GM18498 (cell line): Measurements from ENCODE around the gene BROX.
"Not testable (repeated sequence)": the region's sequence is repeated elsewhere in the genome, so short reads cannot be mapped to it uniquely, and the experiment has no call there.

ENCODE experiments used
- ATAC-seq: cut with Tn5 transposase; IDR thresholded peaks from one replicate; pipeline ENCODE4 v1.9.1; 2021; ENCODE audit warnings: mild to moderate bottlenecking, moderate library complexity; ENCODE audit not compliant: unreplicated experiment

Gene BROX, protein sequence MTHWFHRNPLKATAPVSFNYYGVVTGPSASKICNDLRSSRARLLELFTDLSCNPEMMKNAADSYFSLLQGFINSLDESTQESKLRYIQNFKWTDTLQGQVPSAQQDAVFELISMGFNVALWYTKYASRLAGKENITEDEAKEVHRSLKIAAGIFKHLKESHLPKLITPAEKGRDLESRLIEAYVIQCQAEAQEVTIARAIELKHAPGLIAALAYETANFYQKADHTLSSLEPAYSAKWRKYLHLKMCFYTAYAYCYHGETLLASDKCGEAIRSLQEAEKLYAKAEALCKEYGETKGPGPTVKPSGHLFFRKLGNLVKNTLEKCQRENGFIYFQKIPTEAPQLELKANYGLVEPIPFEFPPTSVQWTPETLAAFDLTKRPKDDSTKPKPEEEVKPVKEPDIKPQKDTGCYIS

DNA sequence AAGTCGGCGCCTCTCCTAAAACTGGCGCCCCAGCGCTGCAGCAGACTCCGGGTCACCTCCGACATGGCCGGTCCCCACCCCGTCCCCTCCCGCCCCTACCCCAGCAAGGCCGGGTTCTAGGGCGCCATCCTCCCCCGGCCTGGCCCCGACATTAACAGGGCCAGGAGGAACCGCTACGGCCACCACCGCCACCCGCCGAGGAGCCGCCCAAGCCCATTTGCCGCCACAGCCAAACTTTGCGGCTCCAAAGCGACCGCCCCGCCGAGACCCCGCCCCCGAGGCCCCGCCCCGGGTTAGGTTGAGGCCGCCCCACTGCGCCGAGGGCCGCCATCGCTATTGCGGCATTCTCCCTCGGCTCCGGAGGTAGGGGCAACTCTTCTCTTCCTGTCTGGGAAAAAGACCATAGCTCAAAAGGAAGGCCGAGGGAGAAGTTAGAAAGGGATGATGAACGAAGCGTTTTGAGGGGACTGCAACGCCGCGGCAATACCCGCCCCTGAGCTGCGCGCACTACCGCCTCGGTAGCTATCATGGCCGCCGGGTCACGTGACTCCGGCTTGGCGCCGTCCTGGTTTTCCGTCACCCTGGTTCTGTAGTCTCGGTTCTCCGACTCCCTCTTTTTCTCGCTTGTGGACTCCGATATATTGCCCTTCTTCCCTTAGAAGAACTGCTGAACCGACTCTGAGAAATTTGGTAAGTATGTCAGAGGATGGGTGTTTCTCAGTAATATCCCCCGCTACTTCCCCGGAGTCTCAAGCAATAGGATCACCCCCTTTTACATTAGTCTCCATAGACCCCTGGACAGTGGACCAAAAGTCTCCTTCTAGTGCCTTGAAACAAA, at the start of gene BROX, which contains the start of gene AIDA:
Gene BROX, plus strand, starts transcription at position 312 of the 838 bp plus-strand sequence. CDS start 3,136 bp downstream, outside the sequence.
Gene AIDA, minus strand, starts transcription at position 239 of the 838 bp plus-strand sequence. Its CDS starts 174 bp downstream, at position 65.
- ATAC-seq = peak; percentile 81

DNA sequence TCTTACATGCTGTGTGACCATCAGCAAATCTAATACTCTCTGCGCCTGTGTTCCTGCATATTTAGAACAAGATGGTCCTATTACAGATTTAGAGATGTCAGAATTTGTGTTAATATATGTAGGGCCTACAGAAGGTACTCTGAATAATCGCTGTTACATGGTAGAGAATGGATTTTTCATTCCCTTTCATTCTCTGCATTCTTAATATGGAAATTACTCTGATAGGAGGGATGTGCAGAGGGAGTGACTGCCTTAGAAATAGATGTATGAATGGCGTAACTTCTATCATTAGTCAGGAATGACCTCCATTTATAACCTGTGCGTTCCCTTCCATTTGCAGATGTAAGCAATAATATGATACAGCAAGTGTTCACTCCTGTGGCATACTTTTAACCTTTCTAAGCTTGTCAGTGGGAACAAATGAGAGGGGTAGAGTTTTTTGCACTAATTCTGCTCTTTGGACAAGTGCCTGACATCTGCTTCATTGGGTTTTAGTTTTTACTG, 48.9 kb upstream of the BROX start:
- ATAC-seq = no peak

- no peak for ATAC-seq
Observed at GRCh38 chr1:222665964-222666363, 46.4 kb upstream of the BROX start.

DNA sequence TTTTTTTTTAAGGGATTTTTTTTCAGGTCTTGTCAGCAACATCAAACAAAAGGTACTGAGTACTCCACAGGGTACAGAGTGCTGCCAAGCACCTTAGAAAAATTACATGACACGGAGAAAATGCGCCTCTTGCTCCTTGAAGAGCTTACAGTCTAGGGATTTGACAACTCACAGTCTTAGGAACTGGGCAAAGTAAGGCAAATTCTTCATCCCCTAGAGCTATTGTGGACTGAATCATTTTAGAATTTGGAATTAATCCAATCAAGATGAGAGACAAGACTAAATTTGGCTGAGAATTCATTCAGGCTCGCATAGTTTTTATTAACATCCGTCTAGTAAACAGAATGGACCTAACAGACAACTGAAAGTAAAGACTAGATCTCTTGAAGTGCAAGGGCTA, 44.2 kb upstream of the BROX start:
- ATAC-seq = not testable (repeated sequence)

GRCh38 chr1:222669107-222669506, 43.3 kb upstream of the BROX start:
- not testable (repeated sequence) for ATAC-seq

DNA sequence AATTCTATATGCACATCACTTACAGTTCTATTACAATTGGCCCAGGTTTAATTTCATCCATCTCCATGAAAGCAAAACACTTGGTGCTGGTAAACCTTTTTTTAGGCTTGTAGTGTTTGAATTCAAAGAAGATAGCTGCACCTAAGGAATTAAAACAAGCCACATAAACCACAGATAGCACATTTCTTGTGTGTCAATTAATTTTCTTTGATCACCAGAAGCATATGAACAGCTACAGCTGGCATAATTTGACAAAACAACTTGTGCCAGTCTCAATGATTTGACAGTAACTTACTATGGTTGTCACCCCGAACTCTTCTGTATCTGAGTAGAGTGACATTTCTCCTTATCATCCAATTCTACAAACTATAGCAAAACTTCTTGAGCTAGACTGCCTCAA, 42.3 kb upstream of the BROX start:
- ATAC-seq = no peak

DNA sequence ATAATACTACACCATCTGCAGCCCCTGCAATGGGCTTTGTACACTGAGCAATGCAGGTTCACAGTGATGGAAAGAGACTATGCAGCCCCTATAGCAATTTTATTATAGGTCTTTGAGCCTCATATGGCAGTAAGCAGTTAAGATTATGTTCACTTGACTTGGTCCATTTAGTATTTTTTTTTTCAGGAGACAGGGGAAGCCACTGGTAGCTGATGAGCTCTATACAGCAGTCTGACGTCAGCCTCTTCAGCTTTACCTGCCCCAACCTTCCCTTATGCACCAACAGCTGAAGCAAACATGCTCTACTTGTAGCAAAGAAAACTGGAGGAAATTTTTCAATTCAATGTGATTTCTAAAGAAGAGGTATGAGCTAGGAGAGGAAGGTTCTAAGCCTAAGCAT, 32.3 kb upstream of the BROX start:
- no peak for ATAC-seq

DNA sequence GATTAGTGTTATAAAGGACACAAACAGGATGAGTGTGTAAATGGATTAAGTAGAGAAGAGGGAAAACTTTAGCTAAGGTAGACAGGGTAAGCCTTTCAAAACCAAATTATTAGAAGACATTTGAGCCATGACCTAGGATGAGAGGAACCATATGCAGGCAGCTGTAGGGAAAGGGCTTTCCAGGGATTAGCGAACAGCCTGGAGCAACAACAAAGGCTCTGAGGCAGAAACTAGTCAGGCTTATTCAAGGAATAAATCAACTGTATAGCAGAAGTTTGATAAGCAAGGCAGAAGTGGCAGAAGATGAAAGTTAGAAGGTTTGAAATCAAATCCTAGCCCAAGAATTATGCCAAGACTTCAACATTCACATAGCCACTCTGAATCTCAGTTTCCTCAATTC, 21.3 kb upstream of the BROX start:
- no peak for ATAC-seq

GRCh38 chr1:222694927-222695326, 17.4 kb upstream of the BROX start:
- ATAC-seq = no peak

DNA sequence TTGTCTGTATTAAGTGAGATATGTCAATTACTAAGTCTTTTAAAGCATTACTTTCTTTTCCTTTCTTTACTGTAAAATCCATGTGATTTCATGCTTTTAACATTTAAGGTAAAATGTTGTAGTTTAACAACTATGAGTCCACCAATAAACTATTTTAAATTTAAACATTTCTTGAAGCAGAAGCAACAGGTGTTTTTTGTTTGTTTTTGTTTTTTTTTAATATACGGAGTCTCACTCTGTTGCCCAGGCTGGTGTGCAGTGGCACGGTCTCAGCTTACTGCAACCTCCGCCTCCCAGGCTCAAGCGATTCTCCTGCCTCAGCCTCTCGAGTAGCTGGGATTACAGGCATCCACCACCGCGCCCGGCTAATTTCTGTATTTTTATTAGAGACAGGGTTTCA, 15.6 kb upstream of the BROX start:
- ATAC-seq = no peak

DNA sequence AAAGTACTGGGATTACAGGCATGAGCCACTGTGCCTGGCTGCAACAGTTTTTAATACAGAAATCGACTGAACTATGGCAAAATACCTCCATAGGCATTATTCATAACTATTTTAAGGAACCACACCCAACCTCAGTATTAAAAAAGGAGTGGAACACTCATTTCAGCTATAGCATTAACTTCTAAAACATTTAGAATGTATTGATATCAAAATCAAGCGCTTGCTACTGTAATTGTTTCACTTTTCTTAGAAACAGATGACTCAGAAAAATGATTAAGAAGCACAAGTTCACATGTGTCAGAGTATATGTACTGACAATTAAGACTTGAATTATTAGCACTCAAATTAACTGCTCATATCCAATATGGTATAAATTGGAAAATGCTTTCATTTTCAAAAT, 15.2 kb upstream of the BROX start:
- no peak for ATAC-seq

DNA sequence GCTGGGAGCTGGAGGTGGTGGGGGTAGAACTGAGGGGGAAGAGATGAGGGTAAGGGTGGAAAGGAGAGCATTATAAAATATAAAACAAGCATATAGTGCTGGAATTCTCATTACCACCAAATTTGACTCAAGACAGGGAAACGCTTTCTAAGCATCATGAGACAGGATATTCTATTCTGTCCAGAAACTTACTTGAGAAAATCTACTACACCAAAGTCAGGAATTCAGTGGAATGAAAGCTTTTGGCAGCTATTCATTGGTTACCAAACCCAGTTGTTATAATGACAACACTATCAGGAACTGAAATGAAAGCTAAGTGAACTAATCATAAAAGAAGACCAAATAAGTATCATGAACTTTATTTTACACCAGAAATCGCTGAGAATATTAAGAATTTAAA, 14.5 kb upstream of the BROX start:
- ATAC-seq = no peak

DNA sequence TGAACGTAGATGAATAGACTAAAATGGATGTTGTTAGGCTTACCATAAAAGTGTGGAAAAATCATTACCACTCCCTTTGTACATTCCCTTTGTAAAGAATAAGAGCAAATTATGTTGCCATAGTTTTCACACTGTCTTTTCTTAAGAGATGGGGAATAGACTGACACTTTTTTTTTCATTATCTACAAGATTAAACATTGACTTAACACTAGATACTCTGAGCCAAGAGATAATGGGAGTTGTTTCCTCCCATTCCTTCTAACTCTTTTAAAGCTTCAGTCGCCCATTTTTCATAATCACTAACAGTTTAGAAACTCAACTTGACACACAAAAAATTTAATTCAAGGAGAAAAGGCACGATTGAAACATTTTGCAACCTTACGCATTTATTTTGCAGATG, 10.2 kb upstream of the BROX start:
- no peak for ATAC-seq

GRCh38 chr1:222704260-222704659, 8.1 kb upstream of the BROX start:
- no peak for ATAC-seq

DNA sequence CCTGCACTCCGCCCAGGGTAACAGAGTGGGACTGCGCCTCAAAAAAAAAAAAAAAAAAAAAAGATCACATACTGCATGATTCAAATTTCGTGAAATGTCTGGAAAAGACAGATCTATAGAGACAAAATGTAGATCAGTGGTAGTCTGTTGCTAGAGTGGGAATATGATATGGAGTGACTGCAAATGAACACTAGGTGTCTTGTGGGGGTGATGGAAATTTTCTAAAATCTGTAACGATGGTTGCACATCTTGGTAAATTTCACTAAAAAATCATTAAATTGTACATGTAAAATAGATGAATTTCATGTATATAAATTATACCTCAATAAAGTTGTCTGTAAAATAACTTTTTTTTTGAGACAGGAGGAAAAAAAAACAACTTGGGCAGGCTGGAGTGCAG, 5.5 kb upstream of the BROX start:
- no peak for ATAC-seq

GRCh38 chr1:222709700-222710153, 2.6 kb upstream of the BROX start:
- ATAC-seq = no peak

DNA sequence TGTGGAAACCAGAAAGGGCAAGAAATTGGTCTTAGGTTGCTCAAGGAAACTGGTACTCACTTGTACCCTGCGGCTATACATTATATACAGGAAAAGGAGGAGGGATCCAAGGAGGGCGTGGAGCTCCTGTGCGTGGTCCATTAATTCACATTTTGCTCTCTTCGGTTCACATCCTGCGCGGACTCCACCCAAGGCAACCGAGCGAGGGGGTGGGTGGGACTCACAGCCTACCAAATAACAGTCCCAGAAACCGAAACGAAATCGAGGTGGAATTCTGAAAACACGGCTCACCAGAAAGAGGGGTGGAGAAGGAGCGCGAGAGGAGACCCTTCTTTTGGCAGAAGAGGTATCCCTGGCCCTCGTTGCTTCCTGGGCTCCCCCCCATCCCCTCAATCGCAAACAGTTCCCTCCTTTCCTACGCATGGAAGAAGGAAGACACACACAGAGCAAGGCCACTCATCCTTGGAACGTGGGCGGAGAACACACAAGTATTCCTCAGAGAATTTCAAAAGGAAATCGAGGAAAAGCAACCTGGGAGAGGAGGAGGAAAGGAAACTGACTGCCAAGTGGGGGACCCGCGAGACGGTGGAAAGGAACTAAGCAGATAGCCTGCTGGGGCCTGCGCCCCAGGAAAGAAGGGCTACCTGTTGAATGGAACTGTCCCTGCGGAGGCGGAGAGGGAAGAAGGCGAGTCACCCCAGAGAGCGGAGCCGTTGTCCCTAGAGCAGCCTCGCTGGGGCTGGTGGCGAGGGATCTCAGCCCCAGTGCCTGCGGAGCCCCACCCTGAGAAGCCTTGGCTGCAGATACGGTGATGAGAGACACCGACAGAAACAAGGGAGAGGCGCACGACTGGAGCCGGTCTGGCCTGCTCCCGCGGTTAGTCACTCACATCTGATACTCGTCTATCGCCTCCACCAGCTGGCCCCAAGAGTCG, 778 bp upstream of the BROX start:
- peak; percentile 35 for ATAC-seq

- peak; percentile 71 for ATAC-seq
Observed at GRCh38 chr1:222713091-222713961, 962 bp downstream of the BROX start.

- no peak for ATAC-seq
Observed at GRCh38 chr1:222716393-222716792, 4.0 kb downstream of the BROX start.

GRCh38 chr1:222728746-222729145, 16.4 kb downstream of the BROX start:
- ATAC-seq = no peak
